Stimulated activated CD4-positive, alpha-beta T cell treated with anti-CD3 and anti-CD28 coated beads, Interleukin-4, amount 100 ng/mL, for 48 hours (primary cell): ENCODE results near the gene PGA3.
"Not testable (repeated sequence)": the region's sequence is repeated elsewhere in the genome, so short reads cannot be mapped to it uniquely, and the experiment has no call there.

Experiments used
- DNase-seq, 2 donors: peaks; one replicate each; pipeline ENCODE4 v3.0.0-alpha.2; 2020; ENCODE audit warnings: low read depth in 2 of 2

Gene PGA3

DNA sequence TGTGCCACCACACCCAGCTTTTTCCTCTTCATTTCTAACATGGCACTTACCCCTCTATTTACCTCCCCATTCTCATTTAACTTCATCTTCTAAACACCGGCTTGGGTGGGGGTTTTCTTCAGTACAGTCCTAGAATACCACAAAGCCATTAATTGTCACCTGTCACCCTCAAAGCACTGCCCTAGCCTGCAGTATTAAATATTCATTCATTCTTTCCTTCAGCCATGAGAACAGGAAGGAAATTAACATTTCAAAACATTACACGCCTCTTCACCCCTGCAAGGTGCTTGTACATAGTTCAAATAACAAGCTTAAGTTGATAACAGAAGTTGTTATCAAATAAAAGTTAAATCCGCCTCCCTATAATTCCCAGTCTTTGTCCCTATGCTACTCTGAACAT, 31.4 kb upstream of the PGA3 start:
- DNase-seq, result no peak

DNA sequence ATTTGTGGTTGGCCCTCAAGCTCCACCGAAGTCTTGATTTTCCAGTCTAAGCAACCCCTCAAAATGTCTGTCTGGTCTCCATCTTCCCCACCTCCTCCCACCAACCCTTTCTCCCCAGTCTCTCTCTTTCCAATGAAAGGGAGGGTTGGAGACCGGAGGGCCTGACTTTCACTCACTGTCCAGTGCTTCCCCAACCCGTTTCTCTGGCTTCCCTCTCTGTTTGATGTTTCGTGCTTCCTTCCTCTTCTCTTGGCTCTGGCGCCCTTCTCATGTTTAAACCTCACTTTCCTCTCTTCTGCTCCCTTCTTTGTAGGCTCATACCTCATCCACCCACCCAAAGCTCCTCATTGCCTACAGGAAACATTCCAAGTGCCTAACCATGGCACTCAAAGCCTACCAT, 31.0 kb upstream of the PGA3 start:
- DNase-seq, result no peak

DNA sequence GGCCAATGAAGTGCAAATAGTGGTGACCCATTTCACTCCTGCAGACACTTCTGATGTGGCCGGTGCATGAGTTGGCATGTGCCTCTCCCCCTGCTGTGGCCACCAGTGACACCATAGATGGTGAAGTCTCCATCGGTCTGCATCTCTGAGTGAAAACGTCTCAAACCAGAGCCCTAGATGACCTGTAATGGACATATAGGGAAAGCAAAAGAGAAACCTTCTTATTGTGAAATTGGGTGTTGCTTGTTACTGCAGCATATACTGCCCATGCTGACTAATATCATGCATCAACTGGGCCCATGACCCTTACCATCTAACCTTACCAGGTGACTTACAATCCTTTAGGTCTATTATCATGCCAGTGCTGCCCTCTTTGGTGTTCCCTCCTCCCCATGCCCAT, 30.4 kb upstream of the PGA3 start:
- no peak for DNase-seq

DNA sequence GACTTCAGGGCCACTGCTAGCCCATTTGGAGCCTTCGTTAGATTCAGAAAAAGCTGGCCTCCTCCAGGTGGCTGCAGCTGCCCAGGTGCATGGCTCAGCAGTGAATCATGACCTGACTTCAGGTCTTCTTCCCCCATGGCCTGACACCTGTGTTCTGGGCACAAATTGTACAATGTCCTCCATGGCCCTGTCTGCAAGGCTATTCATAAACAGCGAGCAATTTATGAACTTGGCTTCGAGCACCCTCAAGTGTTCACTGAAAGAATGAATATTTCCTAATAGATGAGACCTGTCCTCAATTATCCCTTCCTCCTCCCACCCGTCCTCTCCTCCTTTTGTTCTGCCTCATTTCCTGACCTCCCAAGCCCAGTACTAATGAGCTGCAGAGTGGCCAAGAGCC, 29.9 kb upstream of the PGA3 start:
- no peak for DNase-seq

DNA sequence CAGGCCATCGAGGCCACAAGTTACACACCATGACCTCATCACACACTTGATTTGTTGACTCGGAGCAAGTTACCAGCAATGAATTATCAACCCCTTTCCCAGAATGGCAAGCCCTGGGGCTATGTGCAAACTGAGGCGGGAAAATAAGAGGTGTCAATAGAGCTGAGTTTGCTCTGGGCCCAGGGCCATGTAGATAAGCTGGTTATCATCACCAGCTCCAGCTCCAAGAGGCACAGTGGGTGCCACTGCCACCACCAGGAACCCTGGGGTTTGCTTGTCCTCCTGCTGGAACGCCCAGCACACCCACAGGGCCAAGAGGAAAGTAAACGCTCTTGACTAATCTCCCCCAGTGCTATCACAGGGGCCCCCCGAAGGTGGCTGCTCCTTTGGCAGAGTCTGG, 29.0 kb upstream of the PGA3 start:
- DNase-seq, result no peak

DNA sequence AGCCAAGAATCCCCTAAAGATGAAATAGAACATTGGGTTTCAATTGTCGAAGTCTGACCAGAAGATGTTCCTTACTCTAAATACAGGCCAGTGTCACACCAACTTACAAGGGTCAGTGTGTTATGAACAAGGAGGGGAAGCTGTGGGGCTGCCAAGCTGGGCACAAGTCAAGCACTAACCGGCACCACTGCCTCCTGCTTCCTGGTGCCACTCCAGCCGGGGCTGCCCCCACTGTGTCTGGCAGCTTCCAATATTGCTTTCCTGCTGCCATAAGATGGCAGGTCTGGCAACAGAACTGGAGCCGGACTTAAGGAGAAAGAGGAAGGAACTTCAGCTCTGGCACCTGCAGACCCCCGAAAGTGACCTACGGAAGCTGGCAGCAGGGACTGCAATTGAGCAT, 28.4 kb upstream of the PGA3 start:
- DNase-seq, result no peak

DNA sequence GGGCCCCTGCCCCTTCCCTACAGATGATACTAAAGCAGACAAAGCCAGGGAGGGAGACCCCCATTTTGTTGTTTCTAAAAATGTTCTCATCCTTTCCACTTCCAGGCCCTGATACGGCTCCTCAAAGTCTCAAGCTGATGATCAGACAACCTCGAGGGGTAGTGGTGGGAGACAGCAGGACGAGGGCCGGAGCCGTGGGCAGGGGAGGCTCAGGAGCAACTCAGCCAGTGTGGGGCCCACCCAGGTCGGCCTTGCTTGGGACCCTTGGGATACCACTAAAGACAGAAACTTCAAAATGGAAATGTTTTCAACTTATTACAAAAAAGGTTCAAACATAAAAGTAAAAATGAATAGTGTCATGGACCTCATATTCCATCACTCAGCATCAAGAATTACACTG, 26.9 kb upstream of the PGA3 start:
- DNase-seq, result no peak

DNA sequence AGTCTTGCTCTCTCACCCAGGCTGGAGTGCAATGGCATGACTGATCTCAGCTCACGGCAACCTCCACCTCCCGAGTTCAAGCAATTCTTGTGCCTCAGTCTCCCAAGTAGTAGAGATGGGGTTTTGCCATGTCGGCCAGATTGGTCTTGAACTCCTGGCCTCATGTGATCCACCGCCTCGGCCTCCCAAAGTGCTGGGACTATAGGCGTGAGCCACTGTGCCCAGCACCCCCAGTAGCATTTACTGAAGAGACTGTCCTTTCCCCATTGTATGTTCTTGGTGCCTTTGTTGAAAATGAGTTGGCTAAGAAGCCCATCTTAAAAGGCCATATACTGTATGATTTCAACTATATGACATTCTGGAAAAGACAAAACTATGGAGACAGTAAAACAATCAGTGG, 23.1 kb upstream of the PGA3 start:
- not testable (repeated sequence) for DNase-seq

DNA sequence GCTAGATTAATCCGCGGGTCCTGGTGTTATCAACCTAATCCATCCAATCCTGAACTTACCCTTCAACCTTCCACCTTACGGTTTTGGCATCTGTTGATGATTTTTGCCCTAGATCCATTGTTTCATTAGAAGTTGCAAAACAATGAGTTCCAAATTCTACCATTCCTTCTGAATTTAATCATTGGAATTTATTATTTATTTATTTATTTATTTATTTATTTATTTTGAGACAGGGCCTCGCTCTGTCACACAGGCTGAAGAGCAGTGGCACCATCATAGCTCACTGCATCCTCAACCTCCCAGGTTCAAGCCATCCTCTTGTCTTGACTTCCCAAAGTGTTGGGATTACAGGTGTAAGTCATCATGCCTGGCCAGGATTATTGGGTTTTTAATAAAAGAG, 21.8 kb upstream of the PGA3 start:
- DNase-seq, result no peak

DNA sequence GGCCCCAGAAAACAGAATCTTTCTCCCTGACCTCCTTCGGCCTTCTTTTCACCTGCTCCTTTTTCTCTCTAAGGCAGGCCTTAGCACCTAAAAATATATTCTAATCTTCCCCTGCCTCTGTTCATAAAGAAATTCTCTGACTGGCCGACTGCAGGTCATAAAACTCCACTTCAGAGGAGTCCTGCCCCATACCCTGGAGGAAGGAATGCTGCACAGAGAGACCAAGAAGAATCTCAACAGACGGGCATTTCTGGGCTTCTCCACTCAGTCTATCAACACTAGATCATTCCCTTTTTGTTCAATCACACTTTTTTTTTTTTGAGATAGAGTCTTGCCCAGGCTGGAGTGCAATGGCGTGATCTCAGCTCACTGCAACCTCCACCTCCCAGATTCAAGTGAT, 19.7 kb upstream of the PGA3 start:
- no peak for DNase-seq

DNA sequence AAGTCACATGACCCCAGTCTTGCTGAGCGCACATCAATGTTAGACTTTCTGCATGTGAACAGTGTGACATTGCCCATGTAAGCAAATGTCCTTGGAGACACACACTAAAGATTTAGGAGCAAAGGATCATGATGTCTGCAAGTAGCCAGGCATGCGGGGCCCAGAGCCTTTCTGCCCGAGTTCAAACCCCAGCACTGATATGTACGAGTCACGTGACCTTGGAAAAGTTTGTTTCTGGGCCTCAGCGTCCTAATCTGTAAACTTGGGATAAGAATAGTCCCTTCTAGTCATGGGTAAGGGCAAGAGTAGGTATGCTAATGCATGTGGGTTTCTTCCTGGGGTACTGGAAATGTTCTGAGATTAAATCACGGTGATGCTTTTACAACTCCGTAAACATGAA, 16.8 kb upstream of the PGA3 start:
- no peak for DNase-seq

DNA sequence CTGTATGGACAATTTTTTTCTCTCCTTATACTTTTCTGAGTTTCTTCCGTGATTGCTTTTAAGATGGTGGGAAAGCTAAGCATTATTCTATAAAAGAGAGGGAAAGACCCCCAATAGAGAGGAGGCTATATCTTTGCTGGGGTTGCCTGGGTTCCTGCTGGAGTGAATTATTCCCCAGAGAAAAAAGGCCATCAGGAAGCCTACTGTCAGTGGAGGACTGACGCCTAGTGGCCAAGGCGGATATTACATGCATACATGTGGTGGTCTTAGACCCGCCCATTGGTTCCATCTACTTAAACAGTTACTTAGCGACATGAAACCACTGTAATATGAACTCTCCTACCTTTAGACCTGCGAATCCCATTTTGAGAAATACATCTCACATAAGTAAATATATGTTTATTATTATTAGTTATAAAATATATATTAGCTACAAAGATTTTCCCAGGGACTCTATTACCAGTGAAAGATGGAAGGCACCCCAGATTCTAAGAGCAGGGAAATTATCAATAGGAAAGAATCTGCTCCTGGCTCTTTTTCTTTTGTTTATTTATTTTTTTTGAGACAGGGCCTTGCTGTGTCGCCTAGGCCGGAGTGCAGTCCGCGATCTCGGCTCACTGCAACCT, 15.7 kb upstream of the PGA3 start:
- DNase-seq, result peak; percentile 75 to 81

DNA sequence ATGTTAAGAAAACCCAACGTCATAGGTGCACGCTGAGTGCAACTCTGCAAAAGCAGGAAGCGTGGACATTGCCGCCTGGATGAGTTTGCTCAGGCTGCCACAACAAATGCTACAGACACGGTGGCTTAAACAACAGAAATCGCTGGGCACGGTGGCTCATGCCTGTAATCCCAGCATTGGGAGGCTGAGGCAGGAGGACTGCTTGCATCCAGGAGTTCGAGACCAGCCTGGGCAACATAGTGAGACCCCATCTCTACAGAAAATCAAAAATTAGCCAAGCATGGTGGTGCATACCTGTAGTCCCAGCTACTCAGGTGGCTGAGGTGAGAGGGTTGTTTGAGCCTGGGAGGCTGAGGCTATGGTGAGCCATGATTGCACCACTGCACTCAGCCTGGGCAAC, 13.4 kb upstream of the PGA3 start:
- DNase-seq, result no peak

DNA sequence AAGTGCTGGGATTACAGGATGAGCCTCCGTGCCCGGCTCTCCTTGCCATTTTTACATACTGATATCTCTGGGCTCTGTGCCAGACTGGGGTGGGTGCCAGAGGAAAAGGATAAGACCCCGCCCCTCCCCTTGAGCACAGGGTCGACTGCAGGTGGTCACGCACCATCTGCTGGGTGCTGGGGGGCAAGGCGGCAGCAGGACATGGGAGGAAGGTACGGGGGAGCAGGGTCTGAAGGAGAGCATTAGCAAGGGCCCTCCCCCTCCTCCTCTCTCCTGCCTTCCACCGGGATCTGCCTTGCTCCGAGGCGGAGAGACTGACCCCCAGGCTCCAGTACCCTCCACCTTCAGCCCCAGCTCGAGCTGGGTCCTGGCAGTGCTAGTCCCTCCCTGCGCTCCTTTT, 9.7 kb upstream of the PGA3 start:
- no peak for DNase-seq

DNA sequence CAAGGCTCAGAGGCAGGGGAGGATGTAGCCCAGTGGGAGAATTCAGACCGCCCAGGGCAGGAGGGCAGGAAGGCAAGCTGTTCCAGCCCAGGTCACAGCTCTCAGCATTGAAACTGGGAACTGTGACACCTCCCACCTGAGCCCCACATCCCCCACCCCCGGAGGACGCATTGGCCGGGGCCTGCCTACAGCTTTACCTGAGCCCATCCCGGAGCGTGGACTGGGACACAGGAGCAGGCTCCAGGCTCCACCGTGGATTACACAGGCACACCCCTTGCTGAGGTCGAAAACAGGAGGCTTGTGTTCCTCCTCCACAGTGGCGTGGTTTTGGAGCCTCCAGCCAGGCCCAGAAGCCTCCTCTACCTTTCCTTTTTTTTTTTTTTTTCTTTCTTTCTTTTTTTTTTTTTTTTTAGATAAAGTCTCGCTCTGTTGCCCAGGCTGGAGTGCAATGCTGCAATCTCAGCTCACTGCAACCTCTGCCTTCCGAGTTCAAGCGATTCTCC, 9.1 kb upstream of the PGA3 start:
- no peak for DNase-seq

DNA sequence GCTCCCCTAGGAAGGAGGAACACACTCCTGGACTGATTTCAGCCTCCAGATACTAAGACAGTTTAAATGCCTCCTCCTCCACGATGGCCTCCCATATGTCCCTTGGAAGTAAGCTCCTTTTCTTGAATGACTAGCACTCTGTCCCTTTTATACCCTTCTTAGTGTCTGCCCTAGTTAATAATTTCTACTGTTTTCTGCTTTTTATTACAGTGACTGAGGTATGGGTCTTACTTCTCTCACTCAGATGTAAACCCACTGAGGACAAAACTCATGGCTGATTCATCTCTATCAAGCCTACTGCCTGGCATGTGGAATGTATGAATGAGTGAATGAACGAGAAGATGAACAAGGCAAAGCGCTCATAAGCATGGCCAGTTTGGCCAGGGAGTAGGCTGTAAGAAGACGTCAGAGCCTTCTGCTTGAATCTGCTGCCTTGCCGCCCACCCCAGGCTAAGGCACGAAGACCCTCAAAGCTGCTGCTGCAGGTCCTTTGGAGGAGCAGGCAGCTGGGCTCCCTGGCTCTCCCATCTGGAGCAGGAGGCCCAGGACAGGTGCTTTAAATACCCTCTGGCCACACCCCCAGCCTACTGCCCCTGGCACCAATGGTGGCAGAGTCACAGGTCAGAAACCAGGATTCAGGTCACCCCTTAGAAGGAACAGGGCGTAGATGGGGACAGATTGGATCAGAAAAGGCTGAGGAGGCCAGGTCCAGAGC, 8.2 kb upstream of the PGA3 start:
- DNase-seq, result no peak

DNA sequence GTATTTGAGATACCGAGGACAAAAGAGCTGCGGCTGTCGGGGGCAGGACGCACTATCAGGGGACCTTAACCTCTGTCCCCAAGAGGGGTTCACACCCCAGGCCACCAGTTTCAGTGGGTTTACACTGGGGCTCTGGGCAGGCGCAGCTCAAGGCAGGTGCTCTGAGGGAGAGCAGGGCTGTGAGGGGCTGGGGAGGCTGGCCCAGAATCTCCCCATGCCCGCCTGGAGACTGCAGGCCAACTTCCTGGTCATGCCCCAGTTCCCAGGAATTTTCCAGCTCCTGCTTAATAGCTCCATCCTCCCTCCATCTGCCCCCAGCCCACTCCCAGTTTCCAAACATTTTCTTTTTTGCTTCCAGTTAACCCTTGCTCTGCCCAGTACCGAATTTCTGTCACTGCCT, 7.6 kb upstream of the PGA3 start:
- no peak for DNase-seq

DNA sequence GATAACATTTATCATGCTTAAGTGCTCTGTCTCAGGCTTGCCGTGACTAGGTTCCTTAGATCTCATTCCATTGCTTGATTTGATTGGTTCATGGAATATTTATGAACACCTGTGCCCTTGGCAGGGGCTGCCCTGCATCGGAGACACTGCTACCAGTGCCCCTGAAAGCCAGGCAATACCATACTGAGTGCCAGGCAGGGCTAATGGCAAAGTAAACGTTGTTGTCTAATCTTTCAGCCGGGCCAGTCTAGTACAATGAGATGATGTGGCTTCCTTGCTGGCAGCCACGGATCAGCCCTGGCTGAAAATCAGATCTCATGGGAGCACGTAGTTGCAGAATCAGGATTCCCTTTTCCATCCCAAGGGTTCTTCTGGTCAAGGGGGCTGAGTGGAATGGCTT, 5.0 kb upstream of the PGA3 start:
- no peak for DNase-seq

DNA sequence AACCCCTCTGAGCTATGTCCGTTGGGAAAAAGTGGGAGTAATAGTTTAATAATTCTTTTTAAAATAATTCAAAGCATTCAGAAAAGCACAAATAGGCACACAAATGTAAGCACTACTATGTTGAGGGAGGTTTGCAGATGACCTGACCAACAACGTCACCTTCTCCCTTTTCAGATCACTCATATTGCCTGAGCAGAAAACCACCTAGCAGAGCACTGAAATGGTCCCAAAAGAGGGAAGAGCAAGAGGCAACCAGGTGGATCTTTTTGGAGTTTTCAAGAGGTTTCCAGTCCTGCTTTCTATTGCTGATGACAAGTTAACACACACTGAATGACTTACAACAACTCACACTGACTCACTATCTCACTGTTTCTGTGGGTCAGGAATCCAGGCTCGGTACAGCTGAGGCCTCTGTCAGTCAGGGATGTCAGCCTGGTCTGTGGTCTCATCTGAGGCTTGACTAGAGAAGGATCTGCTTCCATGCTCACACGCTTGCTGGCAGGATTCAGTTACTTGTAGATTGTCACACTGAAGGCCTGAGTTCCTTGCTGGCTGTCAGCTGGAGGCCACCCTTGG, 4.3 kb upstream of the PGA3 start:
- no peak for DNase-seq

DNA sequence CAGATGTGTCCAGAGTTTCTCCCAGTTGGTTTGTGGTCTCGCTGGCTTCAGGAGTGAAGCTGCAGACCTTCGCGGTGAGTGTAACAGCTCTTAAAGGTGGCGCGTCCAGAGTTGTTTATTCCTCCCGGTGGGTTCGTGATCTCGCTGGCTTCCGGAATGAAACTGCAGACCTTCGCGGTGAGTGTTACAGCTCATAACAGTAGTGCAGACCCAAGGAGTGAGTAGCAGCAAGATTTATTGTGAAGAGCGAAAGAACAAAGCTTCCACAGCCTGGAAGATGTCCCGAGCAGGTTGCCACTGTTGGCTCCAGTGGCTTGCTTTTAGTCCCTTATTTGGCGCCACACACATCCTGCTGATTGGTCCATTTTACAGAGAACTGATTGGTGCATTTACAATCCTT, 1.8 kb upstream of the PGA3 start:
- no peak for DNase-seq

DNA sequence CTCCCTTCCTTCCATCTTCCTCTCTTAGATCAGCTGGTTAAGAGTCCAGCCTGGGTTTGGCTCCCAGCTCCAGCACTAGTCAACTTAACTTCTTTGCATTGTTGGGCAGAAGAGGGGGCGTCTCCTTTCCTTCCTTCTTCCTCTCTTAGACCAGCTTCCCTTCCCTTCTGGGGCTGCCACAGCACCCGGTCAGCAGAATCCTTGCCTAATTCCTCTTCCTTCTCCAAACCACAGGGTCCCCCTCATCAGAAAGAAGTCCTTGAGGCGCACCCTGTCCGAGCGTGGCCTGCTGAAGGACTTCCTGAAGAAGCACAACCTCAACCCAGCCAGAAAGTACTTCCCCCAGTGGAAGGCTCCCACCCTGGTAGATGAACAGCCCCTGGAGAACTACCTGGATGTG, 558 bp downstream of the PGA3 start:
- DNase-seq, result not testable (repeated sequence)

DNA sequence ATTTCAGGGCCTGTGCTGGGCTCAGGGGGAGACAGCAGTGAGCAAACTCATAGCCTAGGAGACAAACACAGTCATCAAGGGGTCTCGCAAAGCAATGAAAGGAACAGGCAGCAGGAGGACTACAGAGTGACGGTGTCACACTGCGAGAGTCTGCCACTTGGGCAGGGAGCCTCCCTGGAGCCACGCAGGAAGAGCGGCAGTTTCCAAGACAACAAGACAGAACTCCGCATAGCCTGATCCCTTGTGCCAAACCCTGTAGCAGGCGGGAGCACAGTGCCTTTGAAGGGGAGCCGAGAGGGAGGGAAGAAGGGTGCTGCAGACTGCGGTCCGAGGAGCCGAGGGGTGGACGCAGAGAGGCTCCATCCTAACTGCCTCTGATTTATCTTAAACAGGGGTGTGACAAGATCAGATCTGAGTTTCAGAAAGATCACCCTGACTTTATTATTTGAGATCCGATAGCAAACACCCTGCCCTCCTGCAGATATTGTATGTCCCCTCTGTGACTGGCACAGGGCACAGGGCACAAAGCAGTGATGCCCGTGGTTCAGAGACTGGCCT, 1.3 kb downstream of the PGA3 start:
- DNase-seq, result not testable (repeated sequence)
